HCT116 (cell line): ENCODE measurements around the gene GIT1.

Source experiments
- JUND ChIP-seq: IDR thresholded peaks from 2 replicates; pipeline ENCODE4 v1.6.1; 2012
- POLR2AphosphoS5 ChIP-seq: IDR thresholded peaks from 2 replicates; pipeline ENCODE4 v1.6.1; 2011; ENCODE audit warnings: mild to moderate bottlenecking, low read depth, low read length, moderate library complexity
- RAD21 ChIP-seq: IDR thresholded peaks from 2 replicates; pipeline ENCODE4 v1.6.1; 2012; ENCODE audit warnings: low read depth, mild to moderate bottlenecking
- TF ChIP-seq, protein P1 (sequence below), 3 experiments: fragments of 200-600 bp in 1 of 3; sonication (generic) in 1 of 3; IDR thresholded peaks in 2 of 3; conservative IDR thresholded peaks in 1 of 3; 2 replicates each; pipeline ENCODE4 v1.5.1; 2012 to 2017; ENCODE audit warnings: low read depth in 2 of 3, low read length in 2 of 3, antibody characterized with exemption in 1 of 3, borderline replicate concordance in 1 of 3, control low read depth in 1 of 3, mild to moderate bottlenecking in 1 of 3, mixed read lengths in 1 of 3, mixed run types in 1 of 3, moderate library complexity in 1 of 3; ENCODE audit not compliant: insufficient read depth in 1 of 3

DNA sequence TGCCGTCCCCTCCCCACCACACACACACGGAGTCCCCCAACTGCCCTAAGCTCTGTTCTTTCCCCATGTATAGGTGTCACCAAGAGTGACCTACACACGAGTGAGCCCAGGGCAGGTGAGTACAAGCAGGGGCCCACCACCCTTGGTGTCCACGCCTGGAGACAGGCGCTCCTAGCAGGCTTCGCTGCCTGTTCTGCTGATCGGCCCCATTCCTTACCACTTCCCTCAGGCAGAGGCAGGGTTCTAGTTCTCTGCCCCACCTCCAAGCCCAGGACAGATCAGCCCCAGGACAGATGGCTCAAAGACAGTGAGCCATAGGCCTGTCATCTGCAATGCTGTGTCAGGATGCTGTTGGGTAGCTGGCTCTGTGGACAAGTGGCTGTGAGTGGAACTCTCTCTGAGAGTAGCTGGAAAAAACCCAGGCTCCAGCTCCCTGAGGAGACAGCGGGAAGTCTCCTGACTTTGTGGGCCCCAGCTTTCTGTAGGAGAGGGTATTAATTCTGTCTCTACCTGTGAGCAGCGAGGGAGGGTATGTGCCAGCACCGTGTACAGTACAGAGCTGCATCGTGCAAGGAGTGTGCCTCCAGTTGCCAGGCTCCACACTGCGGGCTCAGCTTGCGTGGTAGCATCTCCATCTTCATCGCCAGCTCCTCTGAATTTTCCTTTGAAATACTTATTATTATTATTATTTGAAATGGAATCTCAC, 20.1 kb downstream of the GIT1 start:
- TF ChIP-seq POLR2AphosphoS5 (no peak), JUND (no peak), RAD21 (no peak)
- TF ChIP-seq, protein P1, sequence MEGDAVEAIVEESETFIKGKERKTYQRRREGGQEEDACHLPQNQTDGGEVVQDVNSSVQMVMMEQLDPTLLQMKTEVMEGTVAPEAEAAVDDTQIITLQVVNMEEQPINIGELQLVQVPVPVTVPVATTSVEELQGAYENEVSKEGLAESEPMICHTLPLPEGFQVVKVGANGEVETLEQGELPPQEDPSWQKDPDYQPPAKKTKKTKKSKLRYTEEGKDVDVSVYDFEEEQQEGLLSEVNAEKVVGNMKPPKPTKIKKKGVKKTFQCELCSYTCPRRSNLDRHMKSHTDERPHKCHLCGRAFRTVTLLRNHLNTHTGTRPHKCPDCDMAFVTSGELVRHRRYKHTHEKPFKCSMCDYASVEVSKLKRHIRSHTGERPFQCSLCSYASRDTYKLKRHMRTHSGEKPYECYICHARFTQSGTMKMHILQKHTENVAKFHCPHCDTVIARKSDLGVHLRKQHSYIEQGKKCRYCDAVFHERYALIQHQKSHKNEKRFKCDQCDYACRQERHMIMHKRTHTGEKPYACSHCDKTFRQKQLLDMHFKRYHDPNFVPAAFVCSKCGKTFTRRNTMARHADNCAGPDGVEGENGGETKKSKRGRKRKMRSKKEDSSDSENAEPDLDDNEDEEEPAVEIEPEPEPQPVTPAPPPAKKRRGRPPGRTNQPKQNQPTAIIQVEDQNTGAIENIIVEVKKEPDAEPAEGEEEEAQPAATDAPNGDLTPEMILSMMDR (IDR thresholded peaks at IDR 0.05 in 2 of 3, conservative IDR thresholded peaks at IDR 0.05 in 1 of 3; ENCODE audit: borderline replicate concordance in 1 of 3, insufficient read depth in 1 of 3, low read depth in 2 of 3, low read length in 2 of 3): no peak
